NCI-H1092 treated with DMSO at 0.1 percent for 48 hours (cell line): ENCODE data around the gene CERK.
"Not testable (repeated sequence)": the region's sequence is repeated elsewhere in the genome, so short reads cannot be mapped to it uniquely, and the experiment has no call there.

ENCODE experiments used
- DNase-seq: peaks from one replicate; lab custom pipeline; 2025; lab: John Stamatoyannopoulos, UW

The CERK gene, protein sequence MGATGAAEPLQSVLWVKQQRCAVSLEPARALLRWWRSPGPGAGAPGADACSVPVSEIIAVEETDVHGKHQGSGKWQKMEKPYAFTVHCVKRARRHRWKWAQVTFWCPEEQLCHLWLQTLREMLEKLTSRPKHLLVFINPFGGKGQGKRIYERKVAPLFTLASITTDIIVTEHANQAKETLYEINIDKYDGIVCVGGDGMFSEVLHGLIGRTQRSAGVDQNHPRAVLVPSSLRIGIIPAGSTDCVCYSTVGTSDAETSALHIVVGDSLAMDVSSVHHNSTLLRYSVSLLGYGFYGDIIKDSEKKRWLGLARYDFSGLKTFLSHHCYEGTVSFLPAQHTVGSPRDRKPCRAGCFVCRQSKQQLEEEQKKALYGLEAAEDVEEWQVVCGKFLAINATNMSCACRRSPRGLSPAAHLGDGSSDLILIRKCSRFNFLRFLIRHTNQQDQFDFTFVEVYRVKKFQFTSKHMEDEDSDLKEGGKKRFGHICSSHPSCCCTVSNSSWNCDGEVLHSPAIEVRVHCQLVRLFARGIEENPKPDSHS

DNA sequence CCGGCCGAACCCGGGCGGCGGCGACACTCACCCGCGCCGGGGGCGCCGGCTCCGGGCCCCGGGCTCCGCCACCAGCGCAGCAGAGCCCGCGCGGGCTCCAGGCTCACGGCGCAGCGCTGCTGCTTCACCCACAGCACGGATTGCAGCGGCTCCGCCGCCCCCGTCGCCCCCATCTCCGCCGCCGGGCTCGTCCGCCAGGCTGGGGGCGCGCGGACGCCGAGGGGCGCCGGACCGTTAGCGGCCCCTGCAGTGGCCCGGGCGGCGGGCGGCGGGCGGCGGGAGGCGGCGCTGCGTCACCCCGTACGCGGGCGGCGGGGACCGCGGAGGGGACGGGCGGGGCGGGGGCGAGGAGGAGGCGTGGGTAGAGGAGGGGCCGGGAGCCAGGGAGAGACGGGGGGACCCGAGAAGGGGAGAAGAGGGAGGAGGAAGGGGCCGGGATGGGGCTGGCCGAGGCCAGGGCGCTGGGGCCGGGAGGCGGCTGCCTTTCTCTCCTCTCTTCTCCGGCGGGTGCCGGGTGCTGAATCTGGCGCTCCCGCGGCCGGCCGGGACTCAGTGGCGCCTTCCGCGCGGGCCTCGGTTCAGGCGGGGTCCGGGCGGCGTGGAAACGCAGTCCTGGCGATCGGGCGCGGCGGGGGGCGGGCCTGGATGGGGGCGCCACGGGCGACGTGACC lies at the start of gene CERK:
Gene CERK, minus strand, starts transcription at position 277 of the 671 bp plus-strand sequence. Its CDS starts 104 bp downstream, at position 173.
- DNase-seq: no peak

DNA sequence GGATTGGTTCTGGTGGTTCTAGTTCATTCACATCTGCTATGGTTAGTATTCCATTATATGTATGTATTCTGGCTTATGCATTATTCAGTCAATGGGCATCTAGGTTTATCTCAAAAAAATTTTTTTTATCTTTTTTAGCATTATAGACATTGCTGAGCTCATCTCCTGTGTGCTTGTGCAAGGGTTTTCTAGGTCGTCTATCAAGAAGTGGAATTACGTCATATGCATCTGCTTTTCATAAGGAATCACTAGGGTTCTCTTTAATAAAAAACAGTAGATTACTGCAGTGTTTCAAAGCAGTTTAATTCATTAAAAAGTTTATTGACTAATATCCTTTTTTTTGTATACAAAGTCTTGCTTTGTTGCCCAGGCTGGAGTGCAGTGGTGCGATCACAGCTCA lies 45.7 kb upstream of the CERK start:
- DNase-seq: no peak

DNA sequence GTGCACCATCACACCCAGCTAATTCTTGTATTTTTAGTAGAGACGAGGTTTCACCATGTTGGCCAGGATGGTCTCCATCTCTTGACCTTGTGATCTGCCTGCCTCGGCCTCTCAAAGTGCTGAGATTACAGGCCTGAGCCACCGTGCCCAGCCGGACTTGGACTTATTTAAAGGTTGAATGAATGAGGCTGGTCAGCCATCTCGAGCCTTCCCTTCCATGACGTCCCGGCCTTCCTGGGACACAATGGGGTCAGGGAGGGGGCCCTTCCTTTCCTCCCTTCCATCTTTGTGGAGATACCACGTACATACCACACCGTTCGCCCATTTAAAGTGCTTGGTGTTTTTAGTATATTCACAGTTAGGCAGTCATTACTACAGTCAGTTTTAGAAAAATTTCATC lies 44.1 kb upstream of the CERK start:
- not testable (repeated sequence) for DNase-seq

DNA sequence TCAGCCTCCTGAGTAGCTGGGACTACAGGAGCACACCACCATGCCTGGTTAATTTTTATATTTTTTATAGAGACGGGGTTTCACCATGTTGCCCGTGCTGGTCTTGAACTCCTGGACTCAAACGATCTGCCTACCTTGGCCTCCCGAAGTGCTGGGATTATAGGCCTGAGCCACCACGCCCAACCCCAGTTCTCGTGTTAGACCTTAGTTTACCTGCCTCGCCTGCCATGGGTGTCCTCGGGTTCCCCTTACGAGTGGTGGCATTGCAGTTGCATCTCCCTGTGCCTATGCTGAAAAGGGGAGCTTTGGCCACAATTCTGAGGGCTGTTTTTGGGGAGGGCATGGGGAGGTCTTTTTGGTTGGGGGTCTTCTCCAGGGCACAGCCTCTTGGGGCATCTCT lies 43.2 kb upstream of the CERK start:
- DNase-seq: no peak

DNA sequence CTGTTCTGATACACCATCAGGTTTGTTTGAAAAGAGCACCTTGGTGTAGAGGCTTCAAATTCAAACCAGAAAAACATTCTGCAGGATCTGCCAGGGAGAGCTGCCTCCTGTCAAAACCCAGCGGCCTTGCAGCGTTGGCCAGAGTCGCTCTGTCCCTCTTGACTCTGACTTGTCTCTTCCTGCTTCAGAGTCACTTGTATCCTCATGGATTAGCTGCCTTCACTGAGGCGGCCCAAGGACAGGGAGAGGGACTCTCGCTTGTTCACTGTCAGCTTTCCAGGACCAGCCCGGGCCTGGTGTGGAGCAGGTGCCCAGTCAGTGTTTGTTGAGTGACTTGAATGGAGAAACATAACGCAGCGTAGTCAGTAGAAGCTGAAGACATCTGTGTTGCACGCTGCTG lies 42.4 kb upstream of the CERK start:
- no peak for DNase-seq

DNA sequence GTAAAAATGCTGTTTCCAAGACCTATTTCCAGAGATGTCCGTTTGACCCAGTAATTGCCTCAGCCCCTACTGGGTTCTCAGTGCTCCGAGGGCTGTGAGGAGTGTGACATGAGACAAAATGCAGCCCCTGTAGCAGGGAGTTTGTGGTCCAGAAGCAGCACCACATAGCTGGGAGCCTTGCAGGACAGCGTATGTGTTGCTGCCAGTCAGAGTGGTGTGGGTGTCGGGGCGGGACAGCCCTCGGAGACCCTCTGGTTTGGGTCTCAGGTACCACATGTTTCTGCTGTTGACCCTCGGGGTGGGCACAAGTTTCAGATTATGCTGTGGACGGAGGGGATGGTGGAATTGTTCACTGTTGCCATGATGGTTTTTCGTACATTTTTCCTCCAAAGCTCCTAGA lies 41.6 kb upstream of the CERK start:
- DNase-seq: no peak

DNA sequence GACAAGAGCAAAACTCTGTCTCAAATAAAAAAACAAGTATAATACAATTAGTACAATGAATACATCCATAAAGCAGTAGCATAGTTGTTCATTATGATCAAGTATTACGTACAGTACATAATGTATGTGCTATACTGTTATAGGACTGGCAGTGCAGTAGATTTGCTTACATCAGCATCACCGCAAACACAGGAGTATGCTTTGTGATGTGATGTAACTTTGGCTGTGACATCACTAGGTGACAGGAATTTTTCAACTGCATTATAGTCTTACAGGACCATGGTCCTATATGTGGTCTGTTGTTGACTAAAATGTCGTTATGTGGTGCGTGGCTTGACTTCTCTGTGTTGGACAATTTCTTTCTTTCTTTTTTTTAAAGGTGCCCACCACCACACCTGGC lies 41.0 kb upstream of the CERK start:
- no peak for DNase-seq

DNA sequence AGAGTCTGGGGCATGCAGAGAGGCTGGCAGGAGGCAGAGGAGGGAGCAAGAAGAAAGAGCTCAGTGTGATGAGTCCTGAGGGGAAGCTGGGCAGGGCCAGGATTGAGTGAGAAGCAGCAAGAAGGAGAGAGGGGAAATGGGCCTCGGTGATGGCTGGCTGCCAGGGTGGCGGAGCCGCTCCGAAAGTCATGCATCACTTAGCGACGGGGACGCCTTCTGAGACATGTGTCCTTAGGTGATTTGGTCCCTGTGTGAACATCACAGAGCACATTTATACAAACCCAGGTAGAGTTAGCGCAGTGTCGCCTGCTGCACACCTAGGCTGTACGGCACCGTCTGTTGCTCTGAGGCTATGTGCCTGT lies 39.5 kb upstream of the CERK start:
- DNase-seq: no peak

DNA sequence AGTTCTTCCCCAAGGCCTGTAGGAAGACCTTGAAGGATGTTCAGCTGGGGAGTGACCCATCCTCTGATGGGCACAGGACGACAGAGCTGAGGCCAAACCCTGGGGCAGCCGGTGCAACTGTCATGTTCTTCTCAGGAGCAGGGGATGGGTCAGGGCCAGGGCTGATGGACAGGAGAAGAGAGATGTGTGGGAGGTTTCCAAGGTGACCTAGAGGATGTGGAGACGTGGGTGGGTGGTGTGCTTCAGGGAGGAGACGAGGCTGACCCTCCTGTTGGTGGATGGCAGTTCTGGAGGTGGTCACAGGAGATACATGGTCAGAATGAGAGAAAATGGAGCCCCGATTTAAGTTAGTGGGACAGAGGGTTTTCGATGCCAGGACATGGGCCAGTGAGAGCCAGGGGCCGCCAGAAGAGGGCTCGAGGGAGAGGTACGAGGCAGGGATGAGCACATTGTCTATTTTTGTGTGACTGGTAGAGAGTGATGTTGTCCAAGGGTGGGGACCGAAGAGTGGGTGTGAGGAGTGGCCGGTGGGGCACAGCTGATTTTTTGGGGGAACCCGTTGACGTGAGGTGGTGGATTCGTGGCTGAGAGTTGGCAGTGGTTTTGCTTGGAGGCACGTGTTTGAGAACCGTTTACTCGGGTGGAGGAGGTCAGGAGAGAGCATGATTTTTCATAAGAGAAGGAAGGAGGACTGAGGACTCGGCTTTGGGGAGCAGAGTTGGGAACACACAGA lies 39.0 kb upstream of the CERK start:
- no peak for DNase-seq

DNA sequence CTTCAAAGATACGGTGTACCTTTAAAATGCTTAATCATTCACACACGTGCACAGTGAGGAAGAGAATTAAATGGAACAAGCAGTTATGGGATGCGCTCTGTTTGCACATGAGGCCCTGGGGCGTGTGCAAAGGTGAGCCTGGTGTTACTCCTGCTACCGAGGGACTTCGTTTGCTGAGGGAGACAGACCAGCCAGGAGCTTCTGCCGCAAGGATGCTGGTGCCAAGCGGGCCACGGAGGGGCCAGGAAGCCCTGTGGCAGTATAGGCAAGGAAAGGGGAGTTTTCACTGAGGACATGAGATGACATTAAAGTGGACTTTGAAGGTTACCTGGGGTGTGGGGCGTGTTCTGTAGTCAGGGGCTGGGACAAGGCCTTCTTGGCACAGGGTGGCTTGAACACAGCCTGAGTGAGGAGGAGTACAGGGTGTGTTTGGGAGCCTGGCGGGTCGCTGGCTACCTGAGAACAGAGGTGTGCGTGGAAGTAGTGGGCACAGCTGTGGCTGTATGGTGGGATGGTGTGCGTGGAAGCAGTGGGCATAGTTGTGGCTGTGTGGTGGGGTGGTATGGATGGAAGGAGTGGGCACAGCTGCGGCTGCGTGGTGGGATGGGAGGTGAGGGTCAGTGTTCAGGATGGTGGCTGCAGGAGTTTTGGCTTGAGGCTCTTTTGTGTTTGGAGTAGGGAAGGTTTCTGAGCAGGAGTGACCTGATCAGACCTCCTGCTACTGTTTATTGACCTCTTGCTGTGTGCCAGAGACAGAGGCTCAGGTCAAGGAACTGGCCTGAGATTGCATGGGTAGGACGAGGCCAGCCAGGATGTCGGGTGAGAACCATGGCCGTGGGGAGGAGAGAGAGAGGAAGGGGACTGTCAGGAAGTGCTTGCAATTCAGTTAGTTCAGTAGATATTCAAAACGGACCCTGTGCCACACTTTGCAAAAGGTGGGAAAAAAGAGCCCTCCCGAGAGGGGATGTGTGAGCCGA lies 38.1 kb upstream of the CERK start:
- DNase-seq: no peak

DNA sequence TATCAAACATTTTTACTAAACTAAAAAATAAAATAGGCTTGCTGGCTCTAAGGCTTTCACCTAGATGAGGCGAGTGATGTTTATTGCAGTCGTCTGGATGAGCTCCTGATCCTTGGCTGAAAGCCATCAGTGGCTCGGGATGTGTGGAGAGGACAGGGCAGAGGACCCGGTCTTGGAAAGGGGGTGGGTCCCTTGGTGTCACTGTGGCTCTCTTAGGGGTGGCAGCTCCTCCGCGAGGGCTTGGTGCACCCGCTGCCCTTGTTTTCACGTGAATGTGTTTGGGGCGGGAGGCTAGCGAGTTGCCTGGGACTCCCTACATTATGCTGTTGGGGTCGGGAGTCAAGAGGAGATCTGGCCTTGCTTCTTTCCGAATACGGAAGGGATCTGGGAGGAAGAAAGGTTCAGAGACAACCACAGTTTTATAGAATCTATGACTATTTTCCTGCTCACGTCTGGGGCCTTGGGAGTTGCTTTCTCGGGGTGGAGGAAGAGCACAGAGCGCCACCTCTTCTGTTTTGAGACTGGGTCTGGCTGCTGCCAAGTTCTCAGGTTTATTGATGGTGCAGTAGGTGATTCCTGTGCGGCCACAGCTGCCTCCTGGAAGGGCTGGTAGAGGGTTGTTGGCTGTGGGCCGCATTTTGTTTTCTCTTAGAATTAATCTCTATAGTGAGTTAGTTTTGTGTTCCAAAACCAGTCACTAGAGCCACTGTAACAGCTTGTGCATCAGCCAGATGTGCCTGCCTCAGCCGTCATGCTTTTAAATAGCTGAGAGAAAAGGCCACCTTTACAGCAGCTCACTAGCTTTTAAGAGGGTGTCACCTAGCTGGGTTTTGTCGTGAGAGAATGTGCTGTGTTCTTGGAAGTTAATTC lies 37.2 kb upstream of the CERK start:
- DNase-seq: peak; percentile 8

DNA sequence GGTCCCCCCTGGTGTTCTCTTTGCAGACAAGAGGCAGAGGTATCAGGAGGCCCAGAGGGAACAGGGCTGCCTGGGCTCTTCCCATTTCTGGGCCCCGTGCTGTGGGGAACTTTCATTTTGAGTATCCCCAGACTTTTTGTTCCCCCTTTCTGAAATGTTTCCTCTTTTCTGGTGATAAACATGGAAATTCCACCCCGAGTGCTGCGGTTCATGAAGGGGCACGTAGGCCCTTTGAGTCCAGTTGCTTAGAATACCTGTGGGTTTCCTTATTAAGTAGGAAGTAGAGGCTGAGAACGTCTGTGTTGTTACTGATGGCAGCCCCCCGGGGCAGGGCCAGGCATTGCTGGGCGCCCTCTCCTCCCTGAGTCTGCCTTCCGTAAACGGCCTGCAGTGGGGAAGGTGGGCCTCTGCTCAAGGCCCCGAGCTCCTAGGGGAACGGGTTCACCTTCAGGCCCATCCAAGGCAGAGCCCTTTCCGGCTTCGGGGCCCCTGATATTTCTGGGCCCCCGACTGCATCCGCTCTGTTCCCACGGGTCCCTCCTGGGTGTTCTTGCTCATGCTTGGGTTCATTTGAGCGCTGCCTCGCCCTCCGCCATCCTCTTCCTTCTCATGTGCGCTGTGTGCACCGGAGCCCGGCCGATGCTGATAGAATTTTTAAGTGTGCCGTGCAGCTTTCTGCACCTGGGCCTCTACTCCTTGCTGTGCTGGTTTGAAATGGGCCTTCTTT lies 36.4 kb upstream of the CERK start:
- no peak for DNase-seq

DNA sequence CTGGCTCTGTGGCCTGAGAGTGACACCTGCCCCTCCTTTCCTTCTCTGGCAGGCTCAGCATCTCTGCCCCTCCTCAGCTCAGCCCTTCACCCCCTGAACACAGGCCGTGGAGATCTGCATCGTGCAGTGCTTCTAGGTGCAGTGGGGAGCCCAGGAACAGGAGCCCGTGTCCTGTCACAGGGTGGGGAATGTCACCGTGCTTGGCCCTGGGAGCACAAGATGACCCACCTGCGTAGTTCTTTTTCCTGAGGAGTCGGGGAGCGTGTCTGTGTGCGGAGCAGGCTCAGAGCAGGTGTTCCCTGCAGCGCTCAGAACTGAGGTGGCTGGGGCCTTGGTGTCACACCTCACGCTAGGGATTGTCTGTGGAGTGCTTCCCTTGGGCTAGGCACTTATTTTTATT lies 35.0 kb upstream of the CERK start:
- no peak for DNase-seq

DNA sequence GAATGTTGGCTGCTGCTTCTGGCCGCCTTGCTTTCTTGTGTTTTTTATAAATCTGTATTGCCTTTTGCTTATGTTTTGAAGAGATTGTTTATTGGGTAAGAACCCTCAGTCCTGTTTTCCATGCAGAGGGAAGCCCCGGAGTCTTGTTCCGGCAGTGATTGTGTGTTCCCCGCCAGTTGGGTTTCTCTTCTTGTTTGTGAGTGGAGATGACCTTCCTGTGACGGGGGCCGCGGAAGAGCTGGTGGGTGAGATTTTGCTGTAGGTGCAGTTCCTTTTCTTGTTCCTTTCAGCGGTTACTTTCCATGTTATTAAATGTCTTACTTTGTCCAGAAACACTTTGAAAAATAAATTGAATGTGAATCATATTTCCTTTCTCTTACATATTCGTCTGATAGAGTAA lies 32.7 kb upstream of the CERK start:
- no peak for DNase-seq

DNA sequence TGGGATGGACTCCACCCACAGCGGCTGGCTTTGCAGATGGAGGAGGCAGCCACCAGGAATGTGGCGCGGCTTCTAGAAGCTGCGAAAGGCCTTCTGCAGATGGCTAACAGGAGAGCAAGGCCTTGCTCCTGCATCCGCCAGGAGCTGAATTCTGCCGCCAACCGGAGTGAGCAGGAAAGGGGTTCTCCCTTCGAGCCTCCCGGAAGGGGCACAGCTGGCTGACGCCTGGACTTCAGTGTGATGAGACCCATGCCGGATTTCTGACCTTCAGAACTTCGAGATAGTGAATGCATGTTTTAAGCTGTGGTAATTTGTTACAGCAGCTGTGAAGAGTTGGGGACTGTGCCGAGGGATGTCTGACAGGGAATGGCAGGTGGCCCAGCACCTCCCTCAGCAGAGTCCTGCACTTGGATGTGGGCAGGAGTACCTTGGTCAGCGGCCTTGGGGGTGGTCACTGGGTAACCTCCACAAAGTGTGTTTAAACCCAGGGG lies 32.1 kb upstream of the CERK start:
- no peak for DNase-seq

DNA sequence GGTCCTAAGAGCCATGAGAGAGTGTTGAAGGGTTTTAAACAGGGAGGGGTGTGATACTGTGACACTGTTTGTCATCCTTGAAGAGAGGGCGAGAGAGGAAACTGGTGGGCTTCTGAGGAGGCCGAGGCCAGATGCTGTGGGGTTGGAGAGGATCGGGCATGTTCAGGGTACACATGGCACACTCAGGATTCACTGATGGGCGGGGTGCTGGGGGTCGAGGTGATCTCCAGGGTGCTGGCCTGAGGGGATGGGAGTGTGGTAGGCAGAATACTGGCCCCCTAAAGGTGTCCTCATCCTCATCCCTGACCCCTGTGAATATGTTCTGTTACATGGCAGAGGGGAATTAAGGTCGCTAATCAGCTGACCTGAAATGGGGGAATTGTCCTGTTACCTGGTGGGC lies 31.7 kb upstream of the CERK start:
- DNase-seq: no peak

DNA sequence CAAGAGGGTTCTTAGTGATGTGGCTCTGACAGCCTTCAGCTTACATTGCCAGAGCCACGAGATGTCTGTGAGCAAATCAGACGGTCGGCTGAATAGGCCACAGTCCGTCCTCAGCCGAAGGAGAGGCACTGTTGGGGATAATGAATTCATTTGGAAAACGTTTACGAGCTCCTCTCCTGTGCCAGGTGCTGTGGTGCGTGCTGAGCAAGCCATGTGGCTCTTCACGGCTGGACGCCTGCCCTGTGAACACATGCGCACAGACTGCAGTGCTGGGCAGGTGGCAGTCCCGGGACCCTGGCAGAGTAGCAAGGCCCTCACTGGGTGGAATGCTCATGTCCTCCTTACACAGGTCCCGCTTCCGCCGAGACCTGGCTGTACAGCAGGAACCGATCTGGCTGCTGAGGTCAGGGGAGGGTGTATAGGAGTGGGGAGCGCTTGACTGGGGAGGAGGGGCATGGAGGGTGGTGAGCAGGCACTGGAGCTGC lies 31.2 kb upstream of the CERK start:
- peak; percentile 24 for DNase-seq

DNA sequence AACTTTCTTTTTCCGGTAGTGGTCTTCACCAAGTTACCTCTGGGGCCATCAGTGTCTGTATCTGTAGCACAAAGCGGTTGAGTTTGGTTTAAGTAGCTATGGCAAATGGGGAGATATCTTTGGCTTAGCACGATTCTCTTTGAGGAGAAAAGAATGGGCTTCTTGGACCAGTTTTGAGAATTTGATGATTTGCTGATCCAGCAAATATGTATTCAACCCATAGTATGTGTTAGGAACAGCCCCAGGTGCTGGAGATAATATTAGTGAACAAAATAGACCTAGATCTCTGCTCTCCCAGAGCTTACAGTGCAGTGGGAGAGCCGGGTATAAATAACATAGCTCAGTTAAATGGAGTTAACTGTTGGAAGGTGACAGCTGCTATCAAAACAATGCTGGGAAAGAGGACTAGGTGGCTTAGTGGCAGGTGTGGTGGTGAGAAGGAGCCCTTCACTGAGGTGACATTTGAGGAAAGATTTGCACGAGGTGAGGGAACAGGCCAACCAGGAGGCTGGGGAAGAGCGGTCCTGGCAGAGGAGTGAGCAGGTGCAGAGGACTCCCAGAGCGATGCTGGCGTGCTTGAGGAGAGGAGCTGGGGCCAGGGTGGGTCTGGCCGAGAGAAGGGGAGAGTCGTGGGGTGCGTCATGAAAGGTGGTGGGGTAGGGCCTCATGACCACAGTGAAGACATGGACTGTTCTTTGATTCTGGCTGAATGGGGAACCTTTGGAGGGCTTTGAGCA lies 29.4 kb upstream of the CERK start:
- no peak for DNase-seq

DNA sequence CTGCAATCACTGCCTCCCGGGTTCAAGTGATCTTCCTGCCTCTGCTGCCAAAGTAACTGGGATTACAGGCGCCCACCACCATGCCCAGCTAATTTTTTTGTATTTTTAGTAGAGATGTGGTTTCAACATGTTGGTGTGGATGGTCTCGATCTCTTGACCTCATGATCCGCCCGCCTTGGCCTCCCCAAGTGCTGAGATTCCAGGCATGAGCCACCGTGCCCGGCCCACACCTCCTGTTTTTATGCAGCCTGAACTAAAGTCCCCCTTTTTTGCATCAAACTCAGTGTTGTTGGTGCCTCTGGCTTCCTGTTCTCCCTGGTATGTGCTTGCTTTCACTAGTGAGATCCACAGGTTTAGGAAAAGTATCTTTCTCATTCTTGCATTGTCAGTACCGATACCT lies 28.6 kb upstream of the CERK start:
- DNase-seq: no peak
